ENCODE data around the gene AGBL5. TPM values are rescaled to one million over a fixed set of nuclear protein-coding genes. Genes with fewer than 3 reads are reported as not detected.
"Not testable (repeated sequence)": the region's sequence is repeated elsewhere in the genome, so short reads cannot be mapped to it uniquely, and the experiment has no call there.

Gene AGBL5
- total RNA-seq, 1 donor, result 17.5 TPM

DNA sequence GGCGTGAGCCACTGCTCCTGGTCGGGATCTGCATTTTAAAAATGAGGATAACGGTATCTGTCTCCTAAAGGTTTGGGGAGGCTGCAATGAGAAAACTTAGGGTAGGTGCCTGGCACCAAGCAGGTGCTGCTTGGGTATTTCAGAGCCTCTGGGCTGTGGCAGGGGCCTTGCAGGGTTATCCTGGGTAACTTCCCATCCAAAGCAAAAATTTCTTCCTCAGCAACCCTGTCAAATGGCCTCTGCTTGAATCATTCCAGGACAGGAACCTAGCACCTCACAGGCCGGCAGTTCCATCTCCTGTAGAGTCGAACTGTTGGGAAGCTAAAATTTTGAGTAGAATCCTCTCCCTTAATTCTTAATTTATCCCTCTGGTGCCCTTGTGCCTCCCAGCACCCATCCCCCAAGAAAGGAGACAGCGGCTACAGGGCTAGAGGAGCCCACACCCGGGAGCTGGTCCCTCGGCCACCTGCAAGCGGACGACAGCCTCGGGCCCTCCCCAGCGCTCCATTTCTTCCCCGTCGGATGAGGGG is 66.6 kb downstream of the AGBL5 start:
- TF ChIP-seq, protein P1, sequence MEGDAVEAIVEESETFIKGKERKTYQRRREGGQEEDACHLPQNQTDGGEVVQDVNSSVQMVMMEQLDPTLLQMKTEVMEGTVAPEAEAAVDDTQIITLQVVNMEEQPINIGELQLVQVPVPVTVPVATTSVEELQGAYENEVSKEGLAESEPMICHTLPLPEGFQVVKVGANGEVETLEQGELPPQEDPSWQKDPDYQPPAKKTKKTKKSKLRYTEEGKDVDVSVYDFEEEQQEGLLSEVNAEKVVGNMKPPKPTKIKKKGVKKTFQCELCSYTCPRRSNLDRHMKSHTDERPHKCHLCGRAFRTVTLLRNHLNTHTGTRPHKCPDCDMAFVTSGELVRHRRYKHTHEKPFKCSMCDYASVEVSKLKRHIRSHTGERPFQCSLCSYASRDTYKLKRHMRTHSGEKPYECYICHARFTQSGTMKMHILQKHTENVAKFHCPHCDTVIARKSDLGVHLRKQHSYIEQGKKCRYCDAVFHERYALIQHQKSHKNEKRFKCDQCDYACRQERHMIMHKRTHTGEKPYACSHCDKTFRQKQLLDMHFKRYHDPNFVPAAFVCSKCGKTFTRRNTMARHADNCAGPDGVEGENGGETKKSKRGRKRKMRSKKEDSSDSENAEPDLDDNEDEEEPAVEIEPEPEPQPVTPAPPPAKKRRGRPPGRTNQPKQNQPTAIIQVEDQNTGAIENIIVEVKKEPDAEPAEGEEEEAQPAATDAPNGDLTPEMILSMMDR (IDR thresholded peaks at IDR 0.05; ENCODE audit: insufficient read depth, low read length), result no peak
- peak overlapping the region; percentile 67 for H3K4me3 ChIP-seq (ENCODE audit: low read depth, low read length)
- no peak for DNase-seq (ENCODE audit: low read depth)

DNA sequence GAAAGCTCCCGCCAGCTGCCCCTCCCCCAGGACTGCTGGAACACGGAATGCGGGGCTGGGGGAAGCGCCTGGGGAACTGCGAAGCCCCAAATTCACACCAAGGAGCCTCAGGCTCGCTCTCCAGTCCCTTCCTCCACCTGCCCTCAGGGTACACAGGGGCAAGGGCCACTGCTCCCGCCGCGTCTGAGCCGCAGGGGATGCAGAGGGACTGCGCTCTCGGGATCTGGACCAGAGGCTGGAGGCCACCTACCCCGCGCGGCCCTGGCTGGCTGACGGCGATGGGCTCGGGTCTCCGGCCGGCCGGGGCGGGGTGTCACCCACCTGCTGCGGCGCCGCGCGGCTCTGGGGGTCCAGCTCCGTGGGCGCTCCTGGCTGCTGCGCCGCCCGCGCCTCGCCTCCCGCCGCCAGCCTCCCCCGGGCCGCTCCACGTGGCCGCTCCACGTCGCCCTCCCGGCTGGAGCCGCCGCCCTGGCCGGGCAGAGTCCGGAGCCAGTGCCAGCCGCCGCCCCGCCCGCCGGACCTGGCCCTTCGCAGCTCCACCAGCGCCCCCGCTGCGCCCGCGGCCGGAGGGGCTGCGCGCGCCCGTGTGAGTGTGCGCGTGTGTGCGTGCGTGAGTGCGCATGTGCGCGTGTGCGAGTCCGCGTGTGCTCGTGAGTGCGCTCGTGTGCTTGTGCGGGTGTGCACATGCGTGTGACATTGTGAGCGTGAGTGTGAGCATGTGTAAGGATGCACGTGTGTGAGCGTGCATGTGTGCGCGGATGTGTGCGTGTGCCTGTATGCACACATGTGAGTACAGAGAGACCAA is 67.3 kb downstream of the AGBL5 start, which contains the start of gene CGREF1:
Gene CGREF1 (minus strand): TSS at position 604 of the 805 bp plus-strand sequence. CDS start 14,762 bp downstream, outside the sequence.
- DNase-seq (ENCODE audit: low read depth), result no peak
- TF ChIP-seq, protein P1 (IDR thresholded peaks at IDR 0.05; ENCODE audit: insufficient read depth, low read length), result no peak
- H3K4me3 ChIP-seq (ENCODE audit: low read depth, low read length), result peak within 1 kb of the TSS; percentile 67

DNA sequence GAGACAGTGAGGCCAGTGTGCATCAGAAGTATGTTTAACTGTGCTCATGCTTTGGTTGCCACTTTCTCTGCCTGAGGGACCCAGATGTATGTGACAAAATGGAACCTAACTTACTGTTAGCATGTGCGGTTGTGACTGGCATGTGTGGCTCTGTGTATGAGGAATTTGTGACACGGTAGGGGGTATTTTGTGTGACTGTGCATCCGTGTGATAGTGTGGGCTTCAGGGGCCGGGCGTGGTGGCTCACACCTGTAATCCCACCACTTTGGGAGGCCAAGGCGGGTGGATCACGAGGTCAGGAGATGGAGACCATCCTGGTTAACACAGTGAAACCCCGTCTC is 67.8 kb downstream of the AGBL5 start:
- DNase-seq (ENCODE audit: low read depth), result not testable (repeated sequence)
- peak overlapping the region; percentile 67 for H3K4me3 ChIP-seq (ENCODE audit: low read depth, low read length)

Other genes starting within 250 kb of the AGBL5 start
- gene DPYSL5, start 203.5 kb upstream of the AGBL5 start, total RNA-seq (ENCODE audit: low replicate concordance), result not detected in 2 replicates
- gene MAPRE3, start 81.0 kb upstream of the AGBL5 start, total RNA-seq (ENCODE audit: low replicate concordance), result 5.3 and 7.2 TPM in 2 replicates
- 10.3 and 71.6 TPM in 2 replicates for gene TMEM214, start 18.7 kb upstream of the AGBL5 start, total RNA-seq (ENCODE audit: low replicate concordance)
- gene OST4, start 20.0 kb downstream of the AGBL5 start, total RNA-seq (ENCODE audit: low replicate concordance), result 36.5 and 300 TPM in 2 replicates
- 81.3 and 153 TPM in 2 replicates for gene EMILIN1, start 26.9 kb downstream of the AGBL5 start, total RNA-seq (ENCODE audit: low replicate concordance)
- 1.7 and 2.3 TPM in 2 replicates for gene KHK, start 35.1 kb downstream of the AGBL5 start, total RNA-seq (ENCODE audit: low replicate concordance)
- gene CGREF1, start 67.5 kb downstream of the AGBL5 start, total RNA-seq (ENCODE audit: low replicate concordance), result 4.7 and 9.3 TPM in 2 replicates
- gene ABHD1, start 72.1 kb downstream of the AGBL5 start, total RNA-seq (ENCODE audit: low replicate concordance), result 0.09 TPM in 1 of 2 replicates, not detected in the other
- gene PREB, start 83.0 kb downstream of the AGBL5 start, total RNA-seq (ENCODE audit: low replicate concordance), result 37.0 and 46.0 TPM in 2 replicates
- gene PRR30, start 87.7 kb downstream of the AGBL5 start, total RNA-seq (ENCODE audit: low replicate concordance), result not detected in 2 replicates
- gene TCF23, start 97.3 kb downstream of the AGBL5 start, total RNA-seq (ENCODE audit: low replicate concordance), result 2.3 TPM in 1 of 2 replicates, not detected in the other
- 135 and 216 TPM in 2 replicates for gene ATRAID, start 160.4 kb downstream of the AGBL5 start, total RNA-seq (ENCODE audit: low replicate concordance)
- gene SLC5A6, start 160.6 kb downstream of the AGBL5 start, total RNA-seq (ENCODE audit: low replicate concordance), result 12.9 and 20.0 TPM in 2 replicates
- 28.9 and 35.5 TPM in 2 replicates for gene CAD, start 165.7 kb downstream of the AGBL5 start, total RNA-seq (ENCODE audit: low replicate concordance)
- gene SLC30A3, start 211.4 kb downstream of the AGBL5 start, total RNA-seq (ENCODE audit: low replicate concordance), result 0.09 and 0.25 TPM in 2 replicates
- gene DNAJC5G, start 223.8 kb downstream of the AGBL5 start, total RNA-seq (ENCODE audit: low replicate concordance), result not detected in 2 replicates
- gene TRIM54, start 230.8 kb downstream of the AGBL5 start, total RNA-seq (ENCODE audit: low replicate concordance), result not detected in 2 replicates

All from fibroblast of the aortic adventitia (primary cell).